22Rv1 (cell line): ENCODE results near the gene IQGAP2.

Source experiments
- CTCF ChIP-seq: fragments of 450-650 bp; IDR thresholded peaks from 2 replicates; pipeline ENCODE4 v1.5.1; 2017; ENCODE audit warnings: mild to moderate bottlenecking
- ZFX ChIP-seq: fragments of 450-650 bp; IDR thresholded peaks from 2 replicates; pipeline ENCODE4 v1.6.1; 2017; ENCODE audit warnings: antibody characterized with exemption, borderline replicate concordance

GRCh38 chr5:76366596-76366995 lies 36.5 kb upstream of the IQGAP2 start:
- TF ChIP-seq CTCF (no peak), ZFX (no peak)
